GF-D8 (cell line): ENCODE results near the gene CCDC92B.
A peak's percentile ranks its signal among the peaks of the same experiment; 100 is the strongest.

Source experiments
- DNase-seq: peaks from one replicate; lab custom pipeline; 2025; lab: John Stamatoyannopoulos, UW

Gene CCDC92B

DNA sequence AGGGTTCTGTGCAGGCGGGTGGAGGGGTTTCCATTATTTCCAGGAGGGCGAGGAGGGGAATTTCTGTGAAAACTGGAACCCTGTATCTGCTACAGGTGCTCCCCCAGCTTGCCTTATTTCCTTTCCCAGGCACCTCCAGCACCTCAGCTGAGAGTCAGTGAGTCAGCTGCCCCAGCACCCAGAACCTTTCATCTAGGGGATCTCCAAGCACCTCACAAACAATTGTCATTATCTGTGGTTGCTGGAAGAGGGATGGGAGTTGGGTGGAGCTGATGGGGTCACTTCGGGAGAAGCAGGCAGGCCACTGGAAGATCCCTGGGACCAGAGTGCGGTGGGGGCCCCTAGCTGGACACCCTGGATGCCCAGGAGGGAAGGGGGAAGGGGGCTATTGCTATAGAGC is 27.8 kb downstream of the CCDC92B start:
- DNase-seq = no peak

DNA sequence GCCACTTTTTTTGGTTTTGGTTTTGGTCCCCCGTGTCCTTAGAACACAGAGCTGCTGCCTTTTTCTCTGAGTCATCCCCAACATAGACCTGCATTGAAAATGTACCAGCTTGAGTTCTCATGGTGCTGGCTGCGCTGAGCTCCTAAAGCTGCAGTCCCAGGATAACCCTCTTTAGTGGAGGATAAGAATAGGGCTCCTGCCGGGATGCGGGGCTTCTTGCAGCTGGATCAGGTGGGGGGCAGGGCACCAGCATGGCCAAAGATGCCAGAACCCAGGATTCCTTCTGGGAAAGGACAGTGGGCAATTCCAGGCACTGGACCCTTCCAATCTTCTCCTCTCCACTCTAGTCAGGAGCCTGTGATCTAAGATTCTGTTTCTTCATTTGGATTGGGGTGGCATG is 29.6 kb downstream of the CCDC92B start:
- no peak for DNase-seq

- no peak for DNase-seq
Measured at GRCh38 chr17:2718150-2718938, 31.1 kb downstream of the CCDC92B start.

- DNase-seq = no peak
Measured at GRCh38 chr17:2716649-2717048, 32.8 kb downstream of the CCDC92B start.

DNA sequence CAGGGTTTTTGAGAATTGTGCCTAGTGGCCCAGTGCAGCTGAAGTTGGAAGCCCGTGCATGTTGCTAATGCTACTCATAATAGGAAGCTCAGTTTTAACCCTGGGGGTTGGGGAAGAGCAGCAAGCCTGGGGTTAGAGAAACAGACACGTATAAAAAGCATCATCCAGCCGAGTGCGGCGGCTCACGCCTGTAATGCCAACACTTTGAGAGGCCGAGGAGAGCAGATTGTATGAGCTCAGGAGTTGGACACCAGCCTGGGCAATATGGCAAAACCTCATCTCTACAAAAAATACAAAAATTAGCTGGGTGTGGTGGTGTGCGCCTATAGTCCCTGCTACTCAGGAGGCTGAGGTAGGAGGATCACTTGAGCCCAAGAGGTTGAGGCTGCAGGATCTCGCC is 35.6 kb downstream of the CCDC92B start:
- DNase-seq = no peak

- no peak for DNase-seq
Measured at GRCh38 chr17:2712300-2713043, 37.0 kb downstream of the CCDC92B start.

- peak; percentile 70 for DNase-seq
Measured at GRCh38 chr17:2711608-2712299, 37.7 kb downstream of the CCDC92B start, which contains the start of gene CLUH. TSS of gene CLUH (minus strand) at chr17:2711764. CDS start at chr17:2711661, 103 bp downstream.

DNA sequence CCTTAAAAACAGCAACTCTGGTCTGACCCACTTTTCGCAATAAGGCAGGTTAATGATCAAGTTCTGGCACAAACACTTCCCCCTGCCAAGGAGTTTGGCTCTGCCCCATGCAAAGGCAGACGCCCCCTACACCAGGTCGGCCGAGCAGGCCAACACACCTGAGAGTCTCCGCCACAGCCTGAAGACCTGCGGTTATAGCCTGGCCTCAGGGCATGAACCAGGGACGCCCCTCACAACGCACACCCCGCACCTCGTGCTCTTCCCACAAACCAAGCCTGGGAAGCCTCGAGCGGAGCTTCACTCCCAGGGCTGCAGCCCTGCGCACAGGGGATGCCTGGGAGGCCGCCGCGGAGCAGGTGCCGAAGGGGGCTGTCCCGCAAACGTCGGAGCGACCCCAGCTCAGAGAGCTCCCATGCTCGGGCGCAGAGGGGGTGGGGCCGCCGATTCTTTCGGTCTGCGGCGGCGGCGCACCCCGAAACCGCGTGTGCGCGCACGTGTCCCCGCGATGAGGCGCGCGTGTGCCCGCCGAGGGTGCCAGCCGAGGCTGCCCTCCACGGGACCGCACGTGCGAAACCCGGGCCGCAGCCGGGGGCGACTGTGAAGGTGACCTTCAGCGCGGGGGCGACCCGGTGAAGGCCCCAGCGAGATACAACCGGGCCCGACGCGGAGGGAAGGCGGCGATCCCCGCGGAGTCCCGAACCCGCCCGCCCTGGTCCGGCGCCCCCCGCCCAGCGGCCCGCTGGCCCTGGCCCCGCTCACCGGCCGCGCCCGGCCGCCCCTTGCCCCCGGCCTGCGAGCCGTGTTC is 38.4 kb downstream of the CCDC92B start:
- no peak for DNase-seq

- no peak for DNase-seq
Measured at GRCh38 chr17:2710071-2710802, 39.2 kb downstream of the CCDC92B start.

DNA sequence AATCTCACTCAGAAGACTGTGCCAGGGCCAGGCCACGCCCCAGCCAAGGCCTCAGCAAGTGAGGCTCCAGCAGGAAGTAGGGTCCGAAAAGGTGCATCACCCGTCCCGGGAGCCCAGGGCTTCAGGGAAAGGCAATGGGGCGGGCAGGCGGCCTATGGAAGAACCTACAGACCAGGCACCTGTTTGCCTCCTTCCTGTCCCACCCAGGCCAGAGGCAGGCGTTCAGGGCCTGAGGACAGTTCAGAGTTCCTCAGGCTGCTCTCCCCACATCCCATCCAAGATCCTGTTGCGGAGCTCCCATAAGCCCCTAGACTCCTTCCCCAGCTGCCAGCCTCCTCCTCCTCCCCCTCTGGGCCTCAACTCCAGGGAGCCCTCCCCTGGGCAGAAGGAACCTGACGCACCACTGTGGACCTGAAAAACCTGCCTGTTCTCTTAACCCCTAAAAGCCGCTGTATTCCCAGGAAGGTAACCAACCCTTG is 40.2 kb downstream of the CCDC92B start:
- no peak for DNase-seq

DNA sequence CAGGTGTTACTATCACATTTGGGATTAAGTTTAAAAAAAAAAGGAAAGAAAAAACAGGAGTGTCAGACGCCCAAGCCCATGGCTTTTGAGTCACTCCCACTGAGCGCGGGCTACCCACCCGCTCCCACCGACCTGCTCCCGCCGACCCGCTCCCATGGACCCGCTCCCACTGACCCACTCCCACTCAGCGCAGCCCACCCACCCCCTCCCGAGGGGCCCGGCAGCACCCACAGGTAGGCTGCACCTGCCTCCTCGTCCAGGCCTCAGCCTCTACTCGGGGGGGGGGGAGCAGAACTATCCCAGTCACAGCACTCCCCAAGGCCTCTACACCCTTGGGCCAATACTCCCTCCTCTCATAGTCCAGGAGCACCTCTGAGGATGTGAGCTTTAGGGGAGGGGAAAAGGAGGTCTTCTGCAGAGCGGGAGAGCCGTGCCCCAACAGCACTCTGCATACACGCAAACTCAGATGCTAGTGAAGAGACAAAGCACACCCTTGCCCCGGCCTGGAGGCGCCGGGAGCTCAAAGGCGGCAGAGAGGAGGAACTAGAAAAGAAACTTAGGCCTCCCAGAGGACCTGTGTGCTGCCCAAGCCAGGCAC is 40.8 kb downstream of the CCDC92B start:
- no peak for DNase-seq

- DNase-seq = no peak
Measured at GRCh38 chr17:2707721-2708584, 41.5 kb downstream of the CCDC92B start.

DNA sequence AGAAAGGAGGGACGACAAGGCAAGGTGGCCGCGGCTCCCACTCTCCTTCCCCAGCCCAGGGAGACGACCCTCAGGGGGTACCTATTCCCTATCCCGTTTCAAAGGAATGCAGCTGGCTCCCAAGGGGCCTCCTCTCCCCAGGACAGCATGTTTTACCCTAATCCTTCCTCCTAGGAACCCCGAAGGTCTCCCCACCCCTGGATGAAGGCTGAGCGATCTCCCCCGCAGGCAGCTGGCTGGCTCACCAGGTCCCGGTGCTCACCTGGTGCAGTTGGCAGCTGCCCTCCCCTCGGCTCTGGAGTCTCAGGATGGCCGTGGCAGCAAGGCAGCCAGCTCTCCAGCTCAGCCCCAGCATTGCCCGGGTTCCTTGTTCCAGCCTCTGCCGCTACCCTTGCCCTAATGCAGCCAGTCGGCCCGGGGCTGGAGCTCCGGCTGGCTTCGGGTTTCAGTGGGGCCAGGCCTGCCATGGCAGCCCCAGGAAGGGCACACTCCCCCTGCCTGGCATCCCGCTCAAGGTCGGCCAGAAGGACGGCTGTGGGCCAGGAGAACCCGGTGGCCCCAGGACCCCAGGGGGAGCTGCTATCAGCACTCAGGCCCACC is 42.4 kb downstream of the CCDC92B start:
- no peak for DNase-seq

DNA sequence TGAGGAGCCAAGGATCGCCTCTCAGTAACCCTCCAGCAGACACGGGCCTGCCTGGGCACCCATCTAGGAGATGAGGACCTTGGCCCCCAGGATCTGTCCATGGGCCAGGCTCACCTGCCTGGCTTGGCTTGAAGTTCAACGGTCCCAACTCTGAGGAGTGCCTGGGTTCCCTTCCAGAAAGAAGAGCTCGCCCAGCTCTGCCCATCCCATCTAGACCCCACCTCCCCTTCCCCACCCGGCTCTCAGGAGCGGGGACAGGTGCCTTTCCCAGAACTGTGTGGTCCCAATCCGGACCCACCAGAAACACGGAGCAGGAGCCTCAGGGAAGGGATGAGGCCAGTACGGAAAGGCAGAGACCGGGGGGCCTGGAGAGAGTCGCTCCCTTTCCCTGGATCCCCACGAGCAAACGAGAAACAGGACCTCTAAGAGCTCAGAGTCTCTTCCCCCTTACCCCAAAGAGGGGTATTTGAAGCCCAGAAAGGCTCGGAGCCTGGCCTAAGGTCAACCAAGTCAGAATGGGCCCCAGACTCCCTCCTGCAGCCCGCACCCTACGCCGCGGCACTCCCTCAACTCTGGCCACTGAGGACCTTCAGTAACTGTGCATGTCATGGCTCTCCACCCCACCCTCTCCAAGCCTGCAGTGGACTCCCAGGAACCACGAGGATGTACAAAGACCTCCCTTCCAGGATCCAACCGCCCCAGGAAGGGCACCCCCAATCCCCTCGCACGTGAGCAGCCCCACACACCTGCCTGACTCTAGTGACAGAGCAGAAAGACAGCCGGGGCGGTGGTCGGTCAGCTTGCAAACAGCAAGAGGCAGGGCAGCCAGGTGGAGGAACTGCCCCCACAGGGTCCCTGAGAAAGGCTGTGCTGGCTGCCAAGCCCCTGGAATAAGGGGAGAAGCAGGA is 43.3 kb downstream of the CCDC92B start:
- DNase-seq = no peak

GRCh38 chr17:2705263-2705662 is 44.2 kb downstream of the CCDC92B start:
- no peak for DNase-seq

- no peak for DNase-seq
Measured at GRCh38 chr17:2704890-2705248, 44.6 kb downstream of the CCDC92B start.

GRCh38 chr17:2704031-2704889 is 45.2 kb downstream of the CCDC92B start:
- DNase-seq = no peak
